ENCODE results near the gene FMNL2.

The FMNL2 gene

DNA sequence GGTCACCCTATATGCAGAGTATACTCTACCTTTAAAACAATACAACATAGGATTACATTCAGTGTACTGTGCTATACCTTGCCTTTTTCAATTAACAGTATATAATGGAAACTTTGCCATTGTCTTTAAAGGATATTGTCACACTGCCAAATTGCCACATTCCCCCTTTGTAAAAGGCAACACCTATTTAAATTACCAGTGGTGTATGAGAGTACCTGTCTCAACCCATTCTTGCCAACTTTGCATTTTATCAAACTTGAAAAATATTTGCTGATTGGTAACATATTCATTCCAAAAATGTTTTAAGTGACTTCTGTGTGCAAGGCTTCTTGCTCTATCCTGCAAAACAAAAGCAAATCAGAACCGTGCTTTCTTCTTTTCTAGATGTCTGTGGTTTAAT, 92.9 kb downstream of the FMNL2 start:
- no peak for DNase-seq (ENCODE audit: low spot score)

GRCh38 chr2:152428800-152429582, 94.0 kb downstream of the FMNL2 start:
- DNase-seq (ENCODE audit: low spot score), result no peak

DNA sequence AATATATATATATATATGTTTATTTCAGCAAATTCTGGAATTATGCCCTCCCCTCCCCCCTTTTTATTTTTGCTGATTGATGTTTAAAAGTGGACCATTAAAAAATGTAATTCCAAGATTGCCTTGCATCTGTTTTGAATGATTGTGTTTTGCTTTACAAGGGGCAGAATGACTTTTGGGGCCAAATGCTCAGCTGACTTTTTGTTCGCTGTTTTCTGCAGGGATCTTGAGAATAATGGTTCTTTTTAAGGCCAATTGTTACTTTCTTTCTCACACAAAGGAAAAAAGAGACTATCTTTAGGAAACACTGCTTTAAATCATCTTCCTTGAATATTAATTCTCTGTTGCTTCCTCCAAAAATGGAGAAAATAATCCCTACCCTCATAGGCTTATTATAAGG, 95.9 kb downstream of the FMNL2 start:
- DNase-seq (ENCODE audit: low spot score), result no peak

- no peak for DNase-seq (ENCODE audit: low spot score)
Measured at GRCh38 chr2:152431370-152432098, 96.6 kb downstream of the FMNL2 start.

DNA sequence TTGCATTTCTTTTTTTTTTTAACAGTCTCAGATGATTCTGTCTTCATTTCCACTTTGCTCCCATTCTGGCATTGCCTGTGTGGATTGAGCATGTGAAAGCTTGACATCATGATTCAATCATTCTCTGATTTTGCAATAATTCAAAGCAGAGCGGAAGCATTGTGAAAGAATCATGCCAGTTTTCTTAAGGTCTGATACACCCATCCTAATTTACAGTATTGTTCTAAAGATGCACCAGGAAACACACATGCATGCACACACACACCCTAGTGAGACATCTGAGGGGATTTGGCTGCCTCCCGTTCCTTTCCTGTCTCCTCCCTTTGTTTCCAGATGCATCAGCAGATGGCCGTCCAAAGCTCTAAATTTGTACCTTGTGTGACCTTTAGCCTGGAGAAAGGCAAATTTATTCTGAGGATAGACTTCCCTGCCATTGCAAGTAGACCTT, 97.3 kb downstream of the FMNL2 start:
- DNase-seq (ENCODE audit: low spot score), result no peak

DNA sequence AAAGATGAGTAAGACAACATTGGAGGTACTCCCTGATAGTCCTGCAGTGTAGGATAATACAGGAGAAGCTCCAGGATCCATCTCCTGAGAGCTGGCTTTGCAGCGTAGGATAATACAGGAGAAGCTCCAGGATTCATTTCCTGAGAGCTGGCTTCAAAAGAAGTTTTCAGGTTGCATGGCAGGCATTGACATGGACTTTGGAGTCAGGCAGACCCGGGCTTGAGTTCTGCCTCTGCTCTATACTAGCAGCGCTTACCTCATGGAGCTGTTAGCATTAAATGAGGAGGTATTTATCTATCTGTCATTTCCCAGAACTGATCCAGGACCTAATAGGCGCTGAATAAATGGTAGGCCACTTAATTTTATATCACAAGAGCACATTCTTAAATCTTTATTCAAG, 97.8 kb downstream of the FMNL2 start:
- no peak for DNase-seq (ENCODE audit: low spot score)

DNA sequence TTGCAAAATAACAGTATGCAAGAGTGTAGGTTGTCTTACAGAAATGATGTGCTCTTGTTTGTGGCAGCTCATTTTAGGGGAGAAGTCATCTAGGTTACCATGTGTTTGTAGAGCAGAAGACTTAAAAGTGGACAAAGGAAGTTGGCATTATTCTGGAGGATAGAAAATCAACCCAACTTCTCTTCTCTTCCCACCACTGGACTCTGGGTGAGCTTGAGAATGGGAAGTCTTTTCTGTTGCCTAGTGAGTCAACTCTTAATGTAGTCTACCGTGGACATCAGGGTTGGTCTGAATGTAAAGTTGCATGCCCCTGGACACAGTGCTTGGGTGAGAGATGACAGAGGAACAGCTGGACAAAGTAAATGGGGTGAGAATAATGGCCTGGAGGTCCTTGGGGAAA, 98.3 kb downstream of the FMNL2 start:
- DNase-seq (ENCODE audit: low spot score), result no peak

GRCh38 chr2:152433791-152434190, 98.8 kb downstream of the FMNL2 start:
- DNase-seq (ENCODE audit: low spot score), result no peak

DNA sequence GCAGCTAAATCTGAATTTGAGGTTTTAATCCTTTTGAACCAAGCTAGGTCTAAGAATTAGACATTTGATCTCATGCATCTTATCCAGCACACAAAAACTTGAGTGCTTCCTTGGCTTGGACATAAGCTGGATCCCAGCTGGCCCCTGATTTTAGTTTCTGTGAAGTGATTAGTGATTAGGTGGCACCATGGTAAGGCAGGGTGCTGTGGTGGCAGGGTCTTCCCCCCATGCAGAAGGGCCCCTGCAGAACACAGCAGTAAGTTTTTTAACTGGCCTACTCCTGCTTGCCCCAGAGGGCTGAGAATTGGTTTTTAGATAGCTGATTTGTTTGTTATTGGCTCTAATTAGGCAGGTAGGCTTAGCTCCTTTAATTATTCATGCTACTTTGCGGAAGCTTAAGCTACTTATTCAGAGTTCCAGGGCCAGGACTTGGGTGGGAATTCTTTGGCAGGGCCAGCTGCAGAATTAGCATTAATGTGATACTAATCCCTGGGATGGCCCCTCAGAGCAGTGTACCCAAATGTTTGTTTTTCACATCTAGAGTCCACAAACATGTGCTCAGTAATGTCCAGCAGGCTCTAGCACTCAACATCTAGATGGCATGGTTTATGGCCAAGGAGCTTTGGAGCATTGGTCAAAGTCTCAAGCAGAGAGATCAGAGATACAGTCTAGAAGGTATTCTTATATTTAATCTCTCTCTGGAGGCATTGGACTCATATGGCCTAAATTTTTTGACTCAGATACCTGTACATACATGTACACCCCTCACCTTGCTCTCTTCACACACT, 99.6 kb downstream of the FMNL2 start:
- no peak for DNase-seq (ENCODE audit: low spot score)

DNA sequence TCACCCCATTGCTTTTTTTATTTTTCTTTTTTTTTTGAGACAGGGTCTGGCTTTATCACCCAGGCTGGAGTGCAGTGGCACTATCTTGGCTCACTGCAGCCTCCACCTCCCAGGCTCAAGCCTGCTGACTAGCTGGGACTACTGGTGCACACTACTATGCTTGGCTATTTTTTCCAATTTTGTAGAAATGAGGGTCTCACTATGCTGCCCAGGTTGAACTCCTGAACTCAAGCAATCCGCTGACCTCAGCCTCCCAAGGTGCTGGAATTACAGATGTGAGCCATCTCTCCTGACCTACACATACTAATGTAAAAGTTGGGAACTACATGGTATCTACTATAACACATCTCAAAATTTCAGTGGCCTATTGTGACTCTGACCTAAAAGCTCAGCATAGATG, 101.2 kb downstream of the FMNL2 start:
- no peak for DNase-seq (ENCODE audit: low spot score)

DNA sequence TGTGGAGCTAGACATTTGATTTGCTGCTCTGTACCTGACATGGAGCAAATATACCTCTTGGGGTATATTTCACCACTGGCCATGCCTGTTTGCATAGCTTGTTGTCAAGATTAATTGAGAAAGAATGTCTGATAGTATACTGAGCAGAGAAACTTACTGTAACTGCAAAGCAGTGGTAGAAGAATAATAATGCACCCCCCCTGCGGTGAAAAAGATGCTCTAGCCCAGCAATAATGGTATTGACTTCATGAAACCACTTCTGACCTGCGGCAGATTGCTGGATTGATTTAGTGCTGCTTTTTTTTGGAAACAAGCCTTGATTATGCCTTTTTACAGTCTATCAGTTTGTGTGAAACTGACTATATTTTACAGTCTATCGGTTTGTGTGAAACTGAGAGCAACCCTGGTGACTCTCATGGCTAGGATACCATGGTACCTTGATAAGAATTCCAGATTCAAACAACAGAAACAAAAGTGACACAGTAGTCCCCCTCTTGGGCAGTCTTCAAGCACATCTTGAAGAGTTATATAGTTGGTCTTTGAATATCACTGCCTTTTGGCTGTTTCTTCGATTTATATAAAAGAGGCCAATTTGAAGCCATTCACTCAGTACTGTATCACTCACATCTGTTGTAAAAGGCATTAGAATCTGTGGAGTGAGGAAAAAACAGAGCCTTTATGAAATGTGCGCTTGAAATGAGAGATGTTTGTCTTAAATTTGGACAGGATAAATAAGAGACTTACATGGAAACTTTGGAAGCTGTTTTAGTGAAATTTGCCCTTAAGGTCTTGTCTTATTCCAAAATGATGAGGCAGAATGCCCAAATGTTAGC, 102.5 kb downstream of the FMNL2 start:
- no peak for DNase-seq (ENCODE audit: low spot score)

DNA sequence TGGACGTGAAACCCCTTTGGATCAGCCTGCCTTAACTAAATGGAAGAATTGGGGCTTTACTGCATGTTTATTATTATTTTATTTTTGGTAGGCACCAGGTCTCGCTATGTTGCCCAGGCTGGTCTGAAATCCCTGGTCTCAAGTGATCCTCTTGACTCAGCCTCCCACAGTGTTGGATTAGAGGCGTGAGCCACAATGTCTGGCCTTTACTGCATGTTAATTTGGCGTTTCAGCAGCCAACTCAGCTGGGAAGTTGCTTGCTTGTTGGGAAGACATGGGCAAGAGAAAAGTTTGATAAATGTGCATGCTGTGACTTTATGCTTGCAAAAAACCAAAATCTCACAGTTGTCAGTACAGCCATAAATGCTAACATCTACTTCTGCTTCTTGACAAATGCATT, 105.1 kb downstream of the FMNL2 start:
- no peak for DNase-seq (ENCODE audit: low spot score)

DNA sequence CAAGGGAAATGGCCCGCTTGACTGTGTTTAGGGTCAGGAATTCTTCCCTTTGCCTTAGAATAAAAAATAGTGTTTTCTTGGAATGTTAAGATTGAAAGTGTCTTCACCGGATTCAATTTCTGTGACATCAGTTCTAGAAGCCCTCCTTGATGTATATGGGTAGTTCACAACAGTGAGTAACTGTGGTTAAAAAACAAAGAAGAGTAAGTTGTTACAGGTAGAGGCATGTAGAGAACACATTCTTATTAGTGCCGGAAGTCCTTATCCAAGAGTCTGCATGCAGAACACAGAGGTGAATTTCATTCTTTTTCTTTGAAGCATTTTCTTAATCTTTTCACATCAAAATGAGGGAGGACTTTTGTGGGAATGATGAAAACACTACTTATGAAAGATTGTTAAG, 105.5 kb downstream of the FMNL2 start:
- DNase-seq (ENCODE audit: low spot score), result no peak

- DNase-seq (ENCODE audit: low spot score), result no peak
Measured at GRCh38 chr2:152441961-152442360, 107.0 kb downstream of the FMNL2 start.

GRCh38 chr2:152443771-152444170, 108.8 kb downstream of the FMNL2 start:
- no peak for DNase-seq (ENCODE audit: low spot score)

GRCh38 chr2:152444448-152444847, 109.5 kb downstream of the FMNL2 start:
- no peak for DNase-seq (ENCODE audit: low spot score)

GRCh38 chr2:152445375-152445774, 110.4 kb downstream of the FMNL2 start:
- DNase-seq (ENCODE audit: low spot score), result no peak

DNA sequence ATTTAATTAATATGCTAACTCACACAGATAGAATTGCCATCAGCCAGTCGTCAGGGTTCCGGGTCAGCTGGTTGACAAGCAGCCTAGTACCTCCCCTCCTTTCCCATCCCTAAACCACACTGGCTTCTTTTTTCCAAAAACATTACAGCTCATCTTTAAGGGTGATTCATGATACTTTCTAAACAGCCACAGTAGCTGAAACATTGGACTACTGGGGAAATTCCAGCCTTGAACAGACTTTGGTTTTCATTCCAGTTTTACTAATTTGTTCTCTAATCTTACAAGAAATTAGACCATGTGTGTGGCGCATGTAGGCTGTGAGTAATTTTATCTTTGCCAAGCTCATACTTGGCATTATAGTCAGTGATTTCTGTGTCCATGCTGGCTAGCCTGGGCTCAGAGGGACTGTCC, 110.8 kb downstream of the FMNL2 start:
- DNase-seq (ENCODE audit: low spot score), result no peak

DNA sequence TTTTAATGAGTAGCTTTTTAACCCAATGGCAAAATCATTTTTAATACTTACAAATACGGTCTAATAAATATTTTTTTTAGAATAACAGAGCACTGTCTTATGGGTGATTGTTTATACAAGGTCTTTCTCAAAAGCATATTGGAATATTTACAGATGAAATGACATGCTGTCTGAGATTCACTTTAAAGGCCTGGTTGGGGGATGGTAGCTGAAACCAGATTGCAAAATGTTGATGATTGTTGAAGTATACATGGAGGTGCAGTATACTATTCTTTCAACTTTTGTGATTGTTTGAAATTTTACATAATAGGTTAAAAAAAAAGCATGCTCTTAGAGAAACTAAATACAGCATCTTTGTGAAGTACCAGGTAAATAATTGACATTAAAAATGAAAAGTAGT, 111.2 kb downstream of the FMNL2 start:
- DNase-seq (ENCODE audit: low spot score), result no peak

GRCh38 chr2:152447897-152448296, 112.9 kb downstream of the FMNL2 start:
- no peak for DNase-seq (ENCODE audit: low spot score)

- DNase-seq (ENCODE audit: low spot score), result no peak
Measured at GRCh38 chr2:152448606-152449005, 113.6 kb downstream of the FMNL2 start.

- no peak for DNase-seq (ENCODE audit: low spot score)
Measured at GRCh38 chr2:152449578-152449977, 114.6 kb downstream of the FMNL2 start.
